HCEC 1CT (cell line): Measurements from ENCODE around the gene CFAP65.

Experiments used
- DNase-seq: peaks from one replicate; pipeline ENCODE4 v3.0.0-alpha.2; 2017

CFAP65 gene

GRCh38 chr2:219010162-219010756 is 31.1 kb downstream of the CFAP65 start:
- no peak for DNase-seq

DNA sequence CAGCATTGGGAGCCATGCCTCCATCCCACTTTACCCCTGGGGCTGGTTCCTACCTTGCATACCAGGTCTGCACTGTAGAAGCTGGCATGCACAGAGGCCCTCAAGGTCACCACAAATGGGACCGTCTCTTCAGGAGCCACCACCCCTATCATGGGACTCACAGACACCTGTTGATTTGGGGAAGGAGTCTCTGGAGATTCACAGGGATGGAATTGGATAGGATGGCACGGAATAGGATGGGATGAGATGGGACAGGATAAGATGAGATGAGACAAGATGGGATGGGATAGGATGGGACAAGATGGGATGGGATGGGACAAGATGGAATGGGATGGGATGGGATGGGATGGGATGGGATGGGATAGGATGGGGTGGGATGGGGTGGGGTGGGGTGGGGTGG is 32.0 kb downstream of the CFAP65 start:
- no peak for DNase-seq

DNA sequence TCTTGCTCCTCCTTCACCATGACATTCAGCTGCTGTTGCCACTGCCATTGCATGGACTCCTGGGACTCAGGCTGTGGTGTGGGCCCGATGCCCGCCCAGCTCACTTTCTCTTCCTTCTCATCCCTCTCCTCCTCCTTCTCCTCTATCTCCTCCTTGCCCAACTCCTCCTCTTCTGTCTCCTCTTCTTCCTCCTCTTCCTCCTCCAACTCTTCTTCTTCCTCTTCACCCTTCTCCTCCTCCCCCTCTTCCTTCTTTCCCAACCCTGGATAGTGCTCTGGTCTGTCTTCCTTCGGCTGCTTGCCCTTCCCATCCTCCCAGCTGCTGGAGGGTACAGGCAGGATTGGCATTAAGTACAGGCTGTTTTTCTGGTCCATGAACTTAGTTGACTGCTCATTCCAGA is 37.3 kb downstream of the CFAP65 start:
- no peak for DNase-seq

- DNase-seq = no peak
These were observed 38.1 kb downstream of the CFAP65 start for GRCh38 chr2:219003267-219003634.

DNA sequence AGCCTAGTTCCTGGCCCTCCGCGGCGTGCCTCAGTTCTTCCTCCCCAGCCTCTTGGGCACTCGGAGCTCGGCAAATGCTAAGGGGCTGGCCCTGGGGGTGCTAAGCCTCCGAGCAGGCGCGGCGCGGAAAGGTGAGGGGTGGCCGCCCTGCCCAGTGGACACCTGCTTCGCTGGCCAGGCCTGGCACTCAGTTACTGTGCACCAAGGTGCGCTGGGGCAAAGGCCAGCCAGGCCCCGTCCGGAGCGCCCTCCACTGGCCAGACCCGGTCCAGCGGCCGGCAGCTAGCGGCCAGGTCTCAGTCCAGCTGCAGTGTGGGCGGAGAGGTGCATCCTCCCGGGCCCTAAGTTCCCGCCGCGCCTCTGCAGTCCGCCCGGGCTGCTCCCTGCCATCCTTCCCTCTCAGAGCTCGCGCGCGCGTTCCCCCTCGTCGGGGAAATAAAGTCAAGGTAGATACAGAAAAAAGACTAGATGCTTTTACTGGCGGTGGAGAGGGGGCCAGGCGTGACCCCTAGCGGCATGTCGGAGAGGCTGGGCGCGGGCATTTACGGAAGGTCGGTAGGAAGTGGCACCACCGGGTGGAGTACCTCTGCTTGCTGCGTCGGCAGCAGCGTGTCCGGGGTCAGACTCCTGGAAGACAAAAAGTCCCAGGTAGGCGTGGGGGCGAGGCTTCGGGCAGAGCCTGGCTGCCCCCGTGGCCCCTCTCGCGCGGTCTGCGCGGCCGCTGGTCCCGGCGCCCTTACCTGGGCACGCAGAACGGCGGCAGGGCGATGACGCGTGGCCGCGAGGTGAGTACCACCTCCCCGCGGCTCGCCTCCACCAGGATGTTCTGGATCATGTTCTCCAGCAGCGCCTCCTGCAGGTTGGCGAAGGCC is 38.7 kb downstream of the CFAP65 start:
- DNase-seq = no peak

- DNase-seq = no peak
These were observed 39.5 kb downstream of the CFAP65 start for GRCh38 chr2:219001577-219002394.

DNA sequence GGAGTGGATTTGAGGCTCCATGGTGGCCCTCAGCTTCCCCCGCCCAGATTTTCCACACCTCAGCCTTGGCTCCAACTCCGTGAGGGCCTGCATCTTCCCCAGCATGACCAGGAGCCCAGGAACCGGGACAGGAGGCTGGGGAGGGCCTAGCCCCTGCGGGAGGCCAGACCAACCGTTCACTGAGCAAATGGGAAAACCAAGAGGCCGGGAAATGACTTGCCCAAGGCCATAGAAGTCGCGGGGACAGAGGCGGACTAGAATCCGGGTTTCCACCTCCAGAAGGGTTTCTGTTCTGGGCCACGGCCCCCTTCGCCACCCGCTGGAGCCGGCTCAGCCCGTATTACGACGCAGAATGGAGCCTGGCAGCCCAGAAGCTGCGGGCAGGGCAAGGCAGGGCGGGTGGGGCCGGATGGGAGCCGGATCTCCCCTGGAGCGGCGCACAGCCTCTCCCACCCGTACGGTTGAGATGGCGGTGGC is 40.2 kb downstream of the CFAP65 start:
- no peak for DNase-seq

DNA sequence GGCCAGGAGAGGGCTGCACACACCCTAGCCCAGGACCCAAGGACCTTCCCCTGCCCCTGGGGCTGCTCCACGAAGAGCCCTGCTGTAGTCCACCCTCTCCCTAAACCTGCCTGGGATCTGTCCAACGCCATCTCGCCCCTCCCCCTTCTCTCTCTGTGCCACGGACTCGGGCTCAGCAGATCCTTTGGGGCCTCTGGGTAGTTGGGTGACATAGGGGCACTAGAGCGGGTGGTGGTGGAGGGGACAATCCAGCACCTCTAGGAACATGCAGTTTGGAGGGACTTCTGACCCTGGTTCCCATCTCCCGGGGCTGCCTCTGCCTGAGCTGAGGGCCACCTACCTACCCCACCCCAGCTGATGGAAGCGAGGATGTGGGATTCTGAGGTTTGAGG is 40.8 kb downstream of the CFAP65 start:
- no peak for DNase-seq

- no peak for DNase-seq
These were observed 41.3 kb downstream of the CFAP65 start for GRCh38 chr2:218999881-219000568.

DNA sequence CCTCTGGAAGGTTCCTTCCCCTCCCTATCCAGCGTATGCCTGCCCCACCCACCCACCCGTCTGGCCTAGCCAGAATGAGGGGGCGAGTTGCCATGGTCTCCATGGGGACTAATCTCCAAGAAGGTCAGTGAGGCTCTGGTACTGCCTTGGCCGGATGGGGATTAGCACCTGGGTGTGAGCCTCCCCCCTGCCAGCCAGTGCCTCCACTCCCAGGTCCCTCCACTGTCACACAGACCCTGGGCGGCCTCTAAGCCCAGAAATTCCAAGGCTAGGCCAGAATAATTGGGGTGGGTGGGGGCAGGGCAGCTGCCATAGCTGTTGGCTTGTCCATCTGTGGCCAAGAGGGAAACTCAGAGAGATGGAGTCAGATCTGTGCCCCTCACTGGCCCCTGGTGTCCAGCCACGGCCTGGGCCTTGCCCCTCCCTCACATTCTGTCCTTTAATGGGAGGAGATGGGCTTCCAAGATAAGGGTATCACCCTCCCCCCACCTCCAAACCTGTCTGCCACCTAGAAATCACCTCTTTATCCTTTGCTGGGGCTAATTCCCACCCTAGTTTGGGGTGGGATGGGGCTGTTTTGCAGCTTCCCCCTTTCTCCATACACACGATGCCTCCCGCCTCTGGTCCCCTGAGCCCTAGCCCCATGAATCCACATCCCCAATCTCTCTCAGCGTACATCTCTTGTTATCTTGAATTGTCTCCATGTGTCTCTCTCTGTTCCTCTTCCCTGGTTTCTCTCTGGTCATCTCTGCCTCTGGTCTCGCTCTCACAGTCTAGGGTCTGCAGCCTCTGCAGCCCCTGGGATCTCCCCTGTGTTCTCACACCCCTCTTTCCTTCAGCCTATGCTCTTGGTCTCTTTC is 42.1 kb downstream of the CFAP65 start:
- DNase-seq = no peak

DNA sequence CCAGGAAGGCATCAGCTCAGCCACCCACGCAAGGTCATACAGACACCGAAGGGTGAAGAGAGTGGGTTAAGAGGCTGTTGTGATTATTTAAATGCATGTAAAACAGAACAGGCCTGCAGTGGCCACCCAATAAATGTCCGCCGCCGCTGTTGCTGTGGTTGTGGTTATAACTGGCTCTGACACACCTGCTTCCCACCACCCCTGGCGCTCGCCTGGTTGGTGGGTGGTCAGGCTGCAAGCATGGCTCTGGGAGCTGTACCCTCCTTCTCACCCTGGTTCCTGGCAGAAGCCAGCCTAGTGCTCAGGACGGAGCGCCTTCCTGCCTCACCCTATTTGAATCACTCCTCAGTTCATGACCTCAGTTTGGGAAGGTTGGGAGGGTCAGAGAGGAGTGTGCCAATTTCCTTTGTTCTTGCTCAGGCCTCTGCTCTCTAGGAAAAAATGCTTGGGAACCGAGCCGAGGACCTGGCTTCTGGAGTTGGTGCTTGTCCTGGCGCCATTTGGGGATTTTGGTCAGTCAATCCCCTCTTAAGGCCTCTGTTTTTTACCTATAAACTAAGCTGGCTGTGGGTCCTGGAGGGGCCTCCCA is 42.8 kb downstream of the CFAP65 start:
- no peak for DNase-seq

GRCh38 chr2:218997731-218998130 is 43.6 kb downstream of the CFAP65 start:
- no peak for DNase-seq

DNA sequence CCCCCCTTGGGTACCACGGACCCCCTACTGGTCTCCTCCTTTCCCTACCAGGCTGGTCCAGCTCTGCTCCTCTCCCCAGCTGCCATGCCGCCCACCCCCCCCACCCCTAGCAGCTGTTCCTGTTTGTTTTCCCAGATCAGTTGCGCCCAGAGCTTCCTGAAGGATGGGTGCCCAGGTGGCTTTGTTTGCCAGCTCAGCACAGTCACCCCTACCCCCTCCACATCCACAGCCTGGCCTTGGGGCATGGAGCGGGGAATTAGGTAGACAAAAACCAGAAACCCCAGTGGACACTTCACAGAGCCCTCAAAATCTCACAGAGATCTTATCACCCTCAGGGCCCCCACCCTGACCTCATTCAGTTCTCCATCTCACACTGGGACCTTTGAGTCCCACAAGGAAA is 44.4 kb downstream of the CFAP65 start:
- no peak for DNase-seq

DNA sequence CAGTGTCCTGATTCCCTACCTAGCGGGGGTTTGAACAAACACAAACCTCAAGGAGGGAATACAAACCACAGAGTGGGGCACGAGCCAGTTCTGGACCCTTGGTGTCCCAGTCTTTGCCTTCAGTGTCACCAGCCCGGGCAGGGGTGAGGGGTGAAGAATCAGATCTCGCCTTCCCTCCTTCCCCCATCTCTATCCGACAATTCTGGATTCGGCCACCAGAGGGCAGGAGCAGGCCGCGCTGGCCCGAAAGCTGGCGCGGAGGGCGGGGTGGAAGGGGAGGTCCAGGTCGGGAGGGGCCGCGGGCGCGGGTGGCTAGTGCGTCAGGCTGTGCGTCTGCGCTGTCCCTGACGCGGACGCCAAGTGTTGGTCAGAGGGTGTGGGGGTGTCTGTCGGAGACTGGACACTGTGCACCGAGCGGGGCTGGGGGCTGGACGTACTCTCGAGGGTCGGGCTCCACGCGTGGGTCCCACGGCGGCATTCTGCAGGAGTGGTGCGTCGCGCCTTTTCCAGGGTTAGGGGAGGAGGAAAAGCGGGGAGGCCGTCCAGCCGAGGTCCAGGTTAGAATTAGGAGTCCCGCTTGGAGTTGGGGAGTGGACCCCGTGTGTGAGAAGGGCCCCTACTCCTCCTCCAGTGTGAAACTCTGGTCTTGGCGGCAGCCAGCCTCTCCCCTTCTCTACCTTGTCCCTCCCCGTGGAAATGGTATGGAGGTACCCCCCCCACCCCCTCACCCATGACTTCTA is 45.2 kb downstream of the CFAP65 start:
- DNase-seq = peak; percentile 71

DNA sequence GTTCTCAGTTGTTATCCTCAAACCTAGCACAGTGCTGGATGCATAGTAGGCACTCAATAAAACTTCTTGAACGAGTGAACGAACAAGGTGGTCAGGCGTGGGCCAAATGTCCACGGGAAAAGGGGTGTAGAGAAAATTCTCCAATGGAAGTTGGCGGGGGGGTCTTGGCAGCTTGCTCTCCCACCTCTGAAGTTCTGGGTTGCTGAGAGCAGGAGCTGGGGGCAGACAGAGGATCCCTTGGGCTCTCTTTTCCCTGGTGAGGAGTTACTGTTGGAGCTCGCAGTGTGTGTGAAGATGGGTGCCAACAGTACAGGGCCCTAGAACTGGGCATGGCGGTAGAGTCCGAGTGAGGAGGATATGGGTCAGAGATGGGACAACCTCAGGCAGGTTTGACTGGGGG is 45.8 kb downstream of the CFAP65 start:
- no peak for DNase-seq

- no peak for DNase-seq
These were observed 47.7 kb downstream of the CFAP65 start, which contains the start of gene CRYBA2 for GRCh38 chr2:218993345-218994315. TSS of gene CRYBA2 (minus strand) at chr2:218993422. CDS start at chr2:218993176, 246 bp downstream.

DNA sequence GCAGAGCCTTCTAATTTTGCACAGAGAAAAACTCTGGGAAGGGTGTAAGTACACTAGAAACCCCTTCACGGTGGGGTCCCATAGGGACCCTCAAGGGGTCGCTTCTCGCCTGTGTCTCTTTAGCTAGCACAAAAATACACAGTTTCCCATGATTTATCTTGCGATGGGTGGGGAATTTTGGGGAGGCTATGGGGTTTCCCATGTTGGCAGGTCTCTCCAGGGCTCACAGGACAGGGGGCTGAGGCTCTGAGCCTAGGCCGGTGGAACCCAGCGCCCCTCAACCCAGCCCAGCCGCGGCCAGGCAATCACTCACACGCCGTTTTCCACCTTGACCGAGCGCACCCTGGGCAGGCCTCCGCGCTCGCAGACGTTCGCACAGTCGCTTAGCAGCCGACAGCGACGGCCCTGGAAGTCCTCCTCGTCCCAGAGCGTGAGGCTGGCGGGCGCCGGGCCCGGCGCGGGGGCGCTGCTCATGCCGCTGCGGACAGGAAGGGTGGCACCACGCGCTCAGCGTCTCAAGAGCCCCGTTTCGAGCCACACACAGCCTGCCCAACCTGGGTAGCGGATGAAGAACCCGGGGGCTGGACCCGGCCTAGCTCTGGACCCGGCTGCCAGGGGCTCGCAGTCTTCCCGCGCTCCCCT is 48.5 kb downstream of the CFAP65 start:
- no peak for DNase-seq

- DNase-seq = no peak
These were observed 49.1 kb downstream of the CFAP65 start for GRCh38 chr2:218992196-218992595.

DNA sequence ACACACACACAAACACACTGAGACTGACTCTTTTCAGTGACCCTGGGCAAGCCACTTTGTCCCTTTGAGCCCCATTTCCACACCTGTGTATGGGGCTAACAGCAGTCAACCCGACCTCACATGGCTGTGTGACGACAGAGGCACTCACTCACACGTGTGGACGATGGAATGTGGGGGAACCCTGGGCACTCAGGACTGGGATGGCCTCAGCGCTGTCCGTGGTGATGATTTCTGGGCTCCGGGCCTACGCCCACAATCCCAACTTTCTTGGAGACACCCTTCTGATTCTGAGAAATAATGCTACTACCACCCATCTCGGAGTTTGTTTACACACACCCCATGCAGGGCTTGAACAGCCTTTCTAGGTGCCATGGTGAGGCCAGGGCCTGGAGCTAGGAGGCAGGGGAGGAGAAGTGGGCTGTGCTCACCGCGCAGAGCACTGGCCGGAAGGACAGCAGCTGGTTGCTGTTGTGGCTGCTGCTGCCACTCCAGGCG is 49.6 kb downstream of the CFAP65 start:
- DNase-seq = peak; percentile 51
